Measurements from ENCODE around the gene ELL2. TPM values are rescaled to one million over a fixed set of nuclear protein-coding genes. Genes with fewer than 3 reads are reported as not detected.

ELL2 gene
- total and polyA plus RNA-seq, 7 donors, result 16.2 to 59.8 (median 36.9) TPM

- peak overlapping the region; percentile 73 for H3K27ac ChIP-seq
- 28 to 50% (median 29%) methylated on average over 5 of the region's 5 CpGs for WGBS, 3 donors
- H3K9me3 ChIP-seq, result no peaks in the 10 kb centered on the region
- H3K27me3 ChIP-seq (ENCODE audit: insufficient read depth in 3 of 3, low read length in 2 of 3), result no peaks in the 10 kb centered on the region
- no peak for TF ChIP-seq CTCF (IDR thresholded peaks at IDR 0.05)
- H3K4me1 ChIP-seq, result peaks cover 31% of the 10 kb centered on the region
- DNase-seq (no peak), ATAC-seq (peak; percentile 57 to 79 (median 72))
- H3K36me3 ChIP-seq (ENCODE audit: insufficient read depth in 1 of 2, low read depth in 1 of 2), result peaks cover 0 to 13% of the 10 kb centered on the region in 2 donors
- intact Hi-C loops (cut with DNase I), result no loop called here
- no peak overlapping the region for H3K4me3 ChIP-seq
These were observed 79.8 kb downstream of the ELL2 start for GRCh38 chr5:95881833-95882232.

- intact Hi-C loops (cut with DNase I), result no loop called here
- peaks cover 30% of the 10 kb centered on the region for H3K4me1 ChIP-seq
- H3K4me3 ChIP-seq, result no peak overlapping the region
- H3K27me3 ChIP-seq (ENCODE audit: insufficient read depth in 3 of 3, low read length in 2 of 3), result no peaks in the 10 kb centered on the region
- no peak for TF ChIP-seq CTCF (IDR thresholded peaks at IDR 0.05)
- DNase-seq (no peak), ATAC-seq (no peak)
- H3K36me3 ChIP-seq (ENCODE audit: insufficient read depth in 1 of 2, low read depth in 1 of 2), result peaks cover 0 to 4% of the 10 kb centered on the region in 2 donors
- no peak overlapping the region for H3K27ac ChIP-seq
- WGBS, 3 donors, result 84 to 86% (median 85%) methylated on average over 5 of the region's 5 CpGs
- H3K9me3 ChIP-seq, result no peaks in the 10 kb centered on the region
These were observed 81.3 kb downstream of the ELL2 start for GRCh38 chr5:95880081-95880926.

- DNase-seq, result no peak
- intact Hi-C loops (cut with DNase I), result no loop called here
- no peak overlapping the region for H3K27ac ChIP-seq
These were observed 82.0 kb downstream of the ELL2 start for GRCh38 chr5:95879661-95880060.

GRCh38 chr5:95878417-95879323 lies 83.0 kb downstream of the ELL2 start:
- peaks cover 18% of the 10 kb centered on the region for H3K4me1 ChIP-seq
- H3K27me3 ChIP-seq (ENCODE audit: insufficient read depth in 3 of 3, low read length in 2 of 3), result no peaks in the 10 kb centered on the region
- no peaks in the 10 kb centered on the region for H3K9me3 ChIP-seq
- 84 to 87% (median 85%) methylated on average over 8 of the region's 8 CpGs for WGBS, 3 donors
- no peak for TF ChIP-seq CTCF (IDR thresholded peaks at IDR 0.05)
- no peak for DNase-seq
- no peak overlapping the region for H3K4me3 ChIP-seq
- intact Hi-C loops (cut with DNase I), result no loop called here
- no peaks in the 10 kb centered on the region for H3K36me3 ChIP-seq (ENCODE audit: insufficient read depth in 1 of 2, low read depth in 1 of 2)
- H3K27ac ChIP-seq, result no peak overlapping the region
- ATAC-seq, result no peak

More at GRCh38 chr5:95879661-95880060, 82.0 kb downstream of the ELL2 start:
- Histone ChIP-seq H3K9me3 (no peaks in the 10 kb centered on the region), H3K4me3 (no peak overlapping the region), H3K4me1 (peaks cover 24% of the 10 kb centered on the region), H3K36me3 (ENCODE audit: insufficient read depth in 1 of 2, low read depth in 1 of 2) (no peaks in the 10 kb centered on the region), H3K27me3 (ENCODE audit: insufficient read depth in 3 of 3, low read length in 2 of 3) (no peaks in the 10 kb centered on the region)
- WGBS, 3 donors, result 89 to 92% (median 90%) methylated on average over 5 of the region's 5 CpGs
- no peak for ATAC-seq
- TF ChIP-seq CTCF (IDR thresholded peaks at IDR 0.05), result no peak

All from psoas muscle (tissue), 8 donors.